Activated CD4-positive, CD25-positive, alpha-beta regulatory T cell (primary cell): ENCODE measurements around the gene IPP.
"Not testable (repeated sequence)": the region's sequence is repeated elsewhere in the genome, so short reads cannot be mapped to it uniquely, and the experiment has no call there.

Source experiments
- DNase-seq, 4 experiments: peaks; one replicate each; lab custom pipeline; 2025; lab: John Stamatoyannopoulos, UW

IPP gene

DNA sequence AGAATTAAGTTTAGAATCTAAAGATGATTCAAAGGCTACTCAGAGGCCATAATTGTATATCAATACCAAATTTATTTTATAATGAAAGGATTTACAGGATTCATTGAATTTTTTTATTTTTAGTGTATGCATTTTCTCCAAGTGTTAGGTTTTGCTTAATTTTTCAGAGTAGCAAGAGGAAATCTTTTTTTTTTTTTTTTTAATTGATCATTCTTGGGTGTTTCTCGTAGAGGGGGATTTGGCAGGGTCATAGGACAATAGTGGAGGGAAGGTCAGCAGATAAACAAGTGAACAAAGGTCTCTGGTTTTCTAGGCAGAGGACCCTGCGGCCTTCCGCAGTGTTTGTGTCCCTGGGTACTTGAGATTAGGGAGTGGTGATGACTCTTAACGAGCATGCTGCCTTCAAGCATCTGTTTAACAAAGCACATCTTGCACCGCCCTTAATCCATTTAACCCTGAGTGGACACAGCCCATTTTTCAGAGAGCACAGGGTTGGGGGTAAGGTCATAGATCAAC is 10.8 kb downstream of the IPP start:
- DNase-seq = not testable (repeated sequence)

DNA sequence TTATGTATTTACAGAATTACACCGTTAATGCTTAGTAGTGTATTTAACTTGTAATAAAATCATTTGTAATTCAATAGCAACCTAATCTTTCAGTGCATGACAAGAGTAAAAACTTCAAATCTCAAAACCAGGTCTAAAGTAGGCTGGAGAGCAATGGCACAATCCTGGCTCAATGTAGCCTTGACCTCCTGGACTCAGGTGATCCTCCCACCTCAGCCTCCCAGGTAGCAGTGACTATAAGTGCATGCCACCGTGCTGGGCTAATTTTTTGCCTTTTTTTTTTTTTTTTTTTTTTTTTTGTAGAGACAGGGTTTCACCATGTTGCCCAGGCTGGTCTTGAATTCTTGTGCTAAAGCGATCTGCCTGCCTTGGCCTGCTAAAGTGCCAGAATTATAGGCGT is 11.3 kb downstream of the IPP start:
- no peak for DNase-seq

DNA sequence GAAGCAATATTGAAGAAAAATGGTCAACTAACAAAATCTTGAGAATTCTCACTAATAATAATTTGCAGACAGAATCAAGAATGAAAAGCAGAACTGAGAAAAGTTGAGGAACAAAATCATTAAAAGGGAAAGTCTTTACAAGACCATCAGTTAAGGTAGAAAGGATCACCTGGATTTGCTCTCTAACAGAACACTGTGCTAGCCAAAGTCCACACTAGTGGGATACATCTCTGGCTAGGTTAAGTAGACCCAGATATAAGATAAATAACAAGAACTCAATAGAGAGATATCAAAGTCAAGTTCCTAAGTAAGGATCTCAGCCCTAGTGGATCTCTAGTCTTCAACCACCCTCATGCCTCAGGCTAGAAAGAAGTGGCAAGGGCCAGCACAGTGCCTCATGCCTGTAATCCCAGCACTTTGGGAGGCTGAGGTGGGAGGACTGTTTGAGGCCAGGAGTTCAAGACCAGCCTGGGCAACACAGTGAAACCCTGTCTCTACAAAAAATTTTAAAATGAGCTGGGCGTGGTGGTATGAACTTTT is 19.6 kb downstream of the IPP start:
- no peak for DNase-seq

DNA sequence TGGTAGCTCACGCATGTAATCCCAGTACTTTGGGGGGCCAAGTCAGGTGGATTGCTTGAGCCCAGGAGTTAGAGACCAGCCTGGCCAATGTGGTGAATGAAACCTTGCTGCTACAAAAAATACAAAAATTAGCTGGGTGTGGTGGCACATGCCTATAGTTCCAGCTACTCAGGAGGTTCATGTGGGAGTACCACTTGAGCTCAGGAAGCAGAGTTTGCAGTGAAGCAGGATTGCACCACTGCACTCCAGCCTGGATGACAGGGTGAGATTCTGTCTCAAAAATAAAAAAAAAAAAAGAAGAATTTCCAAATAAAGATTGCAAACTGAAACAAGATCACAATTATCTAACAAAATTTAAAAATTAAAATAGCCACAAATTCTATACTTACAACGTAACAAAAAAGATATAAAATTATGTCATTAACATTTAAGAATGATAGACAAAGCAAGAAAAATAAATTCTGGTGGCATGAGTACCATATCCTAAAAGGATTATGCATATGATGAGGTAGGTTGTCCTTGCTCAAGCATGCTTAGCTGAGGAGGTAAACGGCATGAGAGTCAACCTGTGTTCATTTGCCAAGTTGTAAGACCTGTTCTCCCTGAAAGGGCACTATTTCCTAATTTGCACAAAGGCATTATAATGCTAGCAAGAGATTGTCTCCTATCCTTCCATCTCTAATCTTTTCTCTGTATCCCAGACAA is 20.2 kb downstream of the IPP start:
- DNase-seq = no peak

DNA sequence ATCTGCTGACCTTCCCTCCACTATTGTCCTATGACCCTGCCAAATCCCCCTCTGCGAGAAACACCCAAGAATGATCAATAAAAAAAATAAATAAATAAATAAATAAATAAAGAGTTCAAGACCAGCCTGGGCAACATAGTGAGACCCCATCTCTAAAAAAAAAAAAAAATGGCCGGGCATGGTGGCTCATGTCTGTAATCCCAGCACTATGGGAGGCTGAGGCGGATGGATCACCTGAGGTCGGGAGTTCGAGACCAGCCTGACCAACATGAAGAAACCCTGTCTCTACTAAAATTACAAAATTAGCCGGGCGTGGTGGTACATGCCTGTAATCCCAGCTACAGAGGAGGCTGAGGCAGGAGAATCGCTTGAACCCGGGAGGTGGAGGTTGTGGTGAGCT is 24.4 kb downstream of the IPP start:
- DNase-seq = not testable (repeated sequence)

DNA sequence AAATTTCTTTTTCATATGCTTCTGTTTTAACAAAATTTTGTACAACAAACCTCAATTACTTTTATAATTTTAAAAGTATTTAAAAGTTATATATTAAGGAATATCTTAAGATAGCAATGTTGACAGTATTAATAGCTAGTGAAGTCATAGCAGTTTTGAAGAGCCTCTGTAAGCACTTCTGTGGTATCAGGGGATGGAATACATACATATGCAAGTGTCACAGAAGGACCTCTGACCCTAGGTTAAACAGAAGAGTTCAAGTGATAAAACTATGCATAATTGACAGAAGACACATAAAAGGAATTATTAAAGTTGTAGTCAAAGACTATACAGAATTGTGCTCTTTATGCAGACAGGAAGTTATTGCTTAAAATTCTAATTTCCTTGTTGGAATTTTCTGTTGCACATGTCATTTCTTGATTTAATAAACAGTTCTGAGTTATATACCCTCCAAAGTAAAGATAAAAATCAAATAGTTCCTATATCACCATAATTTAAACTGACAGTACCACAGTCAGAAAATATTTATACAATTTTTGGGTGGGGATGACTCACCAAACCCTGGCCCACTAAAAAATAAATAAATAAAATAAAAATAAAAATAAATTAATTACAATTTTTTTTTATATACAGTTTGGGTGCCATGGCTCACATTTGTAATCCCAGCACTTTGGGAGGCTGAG is 27.1 kb downstream of the IPP start:
- DNase-seq = no peak

DNA sequence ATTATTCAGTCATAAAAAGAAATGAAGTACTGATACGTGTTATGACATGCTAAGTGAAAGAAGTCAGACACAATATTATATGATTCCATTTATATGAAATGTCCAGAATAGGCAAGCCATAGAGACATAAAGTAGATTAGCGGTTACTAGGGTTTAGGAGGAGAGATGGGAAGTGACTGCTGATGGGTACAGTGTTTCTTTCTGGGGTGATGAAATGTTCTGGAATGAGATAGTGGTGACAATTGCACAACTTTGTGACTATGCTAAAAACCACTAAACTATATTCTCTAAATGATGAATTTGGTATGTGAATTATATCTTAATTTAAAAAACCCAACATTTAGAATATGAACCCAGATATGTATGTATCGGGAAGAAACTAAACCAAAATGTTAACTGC is 27.6 kb downstream of the IPP start:
- no peak for DNase-seq

DNA sequence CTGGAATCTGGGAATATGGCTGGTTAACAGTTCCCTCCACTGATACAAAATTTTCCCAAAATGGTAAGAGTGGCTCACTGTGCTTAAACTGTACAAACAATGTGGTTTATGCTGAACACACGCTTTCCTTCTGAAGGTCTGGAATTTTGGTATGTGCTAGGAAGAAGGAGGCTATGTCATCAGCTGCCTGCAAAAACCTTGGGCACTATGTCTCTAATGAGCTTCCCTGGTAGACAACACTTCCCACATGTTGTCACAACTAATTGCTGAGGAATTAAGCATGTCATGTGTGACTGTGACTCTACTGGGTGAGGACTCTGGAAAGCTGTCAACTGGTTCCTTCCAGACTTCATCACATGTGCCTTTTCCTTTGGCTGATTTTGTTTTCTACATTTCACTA is 29.2 kb downstream of the IPP start:
- DNase-seq = no peak

DNA sequence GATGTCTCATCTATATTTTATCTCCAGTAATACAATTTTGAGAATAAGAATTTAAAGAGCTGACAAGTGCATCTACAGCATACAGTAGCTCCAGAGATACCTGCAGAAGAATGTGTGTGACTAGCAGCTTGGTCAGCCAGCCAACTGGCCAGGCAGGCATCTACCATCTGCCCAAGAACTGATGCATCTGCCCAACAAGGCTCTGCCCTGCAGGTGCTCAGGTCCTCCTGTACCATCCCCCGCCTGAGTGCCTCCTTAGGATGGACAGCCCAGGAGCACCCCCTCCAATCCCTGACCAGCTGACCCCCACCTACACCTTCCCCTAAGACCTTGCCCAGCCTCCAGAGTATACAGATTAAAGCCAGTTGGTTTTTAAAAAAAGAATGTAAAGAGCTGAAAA is 32.2 kb downstream of the IPP start:
- DNase-seq = no peak

DNA sequence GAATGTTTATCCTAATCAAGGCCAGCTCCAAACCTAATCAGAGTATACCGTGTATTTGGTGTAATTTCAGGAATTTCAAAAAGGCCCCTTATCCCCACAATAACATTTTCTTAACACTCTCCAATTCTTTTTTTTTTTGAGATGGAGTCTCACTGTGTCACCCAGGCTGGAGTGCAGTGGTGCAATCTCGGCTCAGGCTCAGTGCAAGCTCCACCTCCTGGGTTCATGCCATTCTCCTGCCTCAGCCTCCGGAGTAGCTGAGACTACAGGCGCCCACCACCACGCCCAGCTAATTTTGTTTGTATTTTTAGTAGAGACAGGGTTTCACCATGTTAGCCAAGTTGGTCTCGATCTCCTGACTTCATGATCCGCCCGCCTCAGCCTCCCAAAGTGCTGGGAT is 33.1 kb downstream of the IPP start:
- not testable (repeated sequence) for DNase-seq

DNA sequence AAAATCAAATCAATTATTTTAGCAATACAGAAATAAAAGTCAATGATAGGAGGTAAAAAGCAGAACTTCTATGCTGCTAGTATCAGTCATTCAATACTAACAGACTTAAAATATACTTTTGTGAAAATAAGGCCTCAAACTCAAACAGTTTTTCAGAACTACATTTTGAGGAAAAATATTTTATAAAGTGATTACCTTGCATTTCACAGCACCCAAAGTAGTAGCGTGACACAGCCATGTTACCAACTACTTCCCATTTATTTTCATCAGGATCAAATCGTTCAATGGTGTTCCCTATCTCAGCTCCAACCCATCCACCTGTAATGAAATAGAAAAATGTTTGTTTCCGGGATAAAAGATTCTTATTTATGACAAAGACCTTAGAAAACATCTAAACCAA is 33.8 kb downstream of the IPP start:
- no peak for DNase-seq

DNA sequence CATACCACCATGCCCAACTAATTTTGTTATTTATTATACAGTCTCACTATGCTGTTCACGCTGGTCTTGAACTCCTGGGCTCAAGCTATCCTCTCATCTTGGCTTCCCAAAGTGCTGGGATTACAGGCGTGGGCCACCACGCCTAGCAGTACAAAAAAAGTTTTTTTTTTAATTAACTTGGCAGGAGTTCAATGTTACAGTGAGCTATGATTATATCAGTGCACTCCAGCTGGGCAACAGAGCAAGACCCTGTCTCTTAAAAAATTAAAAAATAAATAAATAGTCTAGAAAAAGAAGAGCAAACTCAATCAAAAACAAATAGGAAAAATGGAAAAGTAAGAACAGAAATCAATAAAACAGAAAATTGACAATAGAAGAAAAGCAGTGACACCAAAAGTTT is 36.7 kb downstream of the IPP start:
- no peak for DNase-seq

DNA sequence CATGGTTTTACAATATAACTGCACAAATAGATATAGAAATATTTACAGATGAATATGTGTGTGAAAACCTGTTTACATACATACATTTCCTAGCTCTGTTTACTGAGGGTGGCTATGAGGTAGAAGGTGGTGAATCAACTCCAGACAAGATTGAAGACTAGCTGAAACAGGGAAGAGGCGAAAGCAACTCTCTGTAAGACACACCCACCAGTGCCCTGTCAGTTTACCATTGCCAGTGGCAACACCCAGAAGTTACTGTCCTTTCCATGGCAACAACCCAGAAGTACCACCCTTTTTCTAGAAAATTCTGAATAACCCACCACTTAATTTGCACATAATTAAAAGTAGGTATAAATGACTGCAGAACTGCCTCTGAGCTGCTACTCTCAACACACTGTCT is 45.8 kb downstream of the IPP start:
- DNase-seq = no peak

DNA sequence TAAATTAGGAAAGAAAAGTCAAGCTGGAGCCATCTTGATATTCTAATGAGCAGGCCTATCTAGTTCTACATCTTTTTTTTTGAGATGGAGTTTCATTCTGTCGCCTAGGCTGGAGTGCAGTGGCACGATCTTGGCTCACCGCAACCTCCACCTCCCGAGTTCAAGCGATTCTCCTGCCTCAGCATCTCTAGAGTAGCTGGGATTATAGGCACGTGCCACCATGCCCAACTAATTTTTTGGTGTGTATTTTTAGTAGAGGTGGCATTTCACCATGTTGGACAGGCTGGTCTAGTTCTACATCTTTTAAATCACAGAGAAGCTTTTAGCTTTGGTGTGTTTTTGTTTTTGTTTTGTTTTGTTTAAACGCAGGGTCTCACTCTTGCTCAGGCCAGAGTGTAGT is 55.6 kb downstream of the IPP start:
- DNase-seq = no peak

DNA sequence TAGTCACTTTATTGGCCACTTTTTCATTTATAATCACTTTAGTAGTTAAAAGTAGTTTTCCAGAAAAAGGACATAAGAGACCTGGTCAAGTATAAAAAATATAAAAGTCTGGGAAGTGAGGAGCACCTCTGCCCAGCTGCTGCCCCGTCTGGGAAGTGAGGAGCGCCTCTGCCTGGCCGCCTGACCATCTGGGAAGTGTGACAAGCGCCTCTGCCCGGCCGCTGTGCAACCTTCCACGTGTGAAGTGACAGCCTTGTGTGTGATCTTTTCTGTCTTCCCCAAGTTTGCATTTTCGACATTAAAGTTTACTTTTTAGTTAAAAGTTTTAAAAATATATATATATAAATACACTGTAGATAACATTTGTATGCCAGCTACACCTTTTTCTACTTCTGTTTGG is 56.6 kb downstream of the IPP start:
- DNase-seq = not testable (repeated sequence)

DNA sequence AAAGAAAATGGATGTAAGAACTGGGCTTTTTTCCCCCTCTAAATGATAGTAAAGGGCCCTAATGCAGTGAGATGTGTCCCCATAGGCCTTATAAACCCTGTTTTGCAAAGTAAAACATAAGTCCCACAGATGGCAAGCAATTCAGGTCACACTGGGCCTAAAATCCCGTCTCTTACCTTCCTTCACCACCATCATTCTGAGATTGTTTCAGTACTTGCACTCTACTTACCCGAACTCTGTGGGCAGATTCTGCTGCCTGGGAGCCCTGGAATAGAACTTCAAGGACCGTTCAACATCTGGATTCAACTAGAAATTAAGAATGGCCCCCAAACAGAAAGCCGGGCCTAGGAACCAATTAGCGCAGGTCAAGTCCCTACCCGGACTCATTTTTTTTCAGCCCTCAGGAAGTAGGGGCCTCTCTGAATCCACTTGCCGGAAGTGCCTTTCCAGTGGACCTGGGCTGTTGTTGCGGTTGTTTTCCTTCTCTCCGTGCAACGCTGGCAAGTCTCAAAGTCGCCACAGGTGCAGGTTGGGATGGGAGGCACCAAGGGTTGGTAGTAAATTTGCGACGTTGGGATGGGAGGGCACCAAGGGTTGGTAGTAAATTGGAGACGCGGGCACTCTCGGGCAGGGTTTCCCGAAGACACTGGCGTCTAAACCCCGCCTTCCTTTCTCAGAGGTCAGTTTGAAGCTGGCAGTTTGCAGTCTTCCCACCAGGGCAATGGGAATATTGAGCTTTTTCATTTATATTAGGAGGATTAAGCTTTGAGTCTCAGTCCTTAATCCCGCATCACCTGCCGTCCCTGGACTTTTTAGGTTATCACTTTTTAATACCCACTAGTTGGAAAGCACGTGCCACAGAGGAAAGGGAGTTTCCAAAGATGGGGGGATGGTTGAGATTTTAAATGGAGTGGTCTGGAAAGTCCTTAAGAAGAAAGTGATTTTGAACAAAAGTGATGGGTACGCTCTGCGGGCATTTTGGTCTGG is 62.4 kb downstream of the IPP start, which contains the start of gene TMEM69:
Gene TMEM69 (plus strand): TSS at position 428 of the 987 bp plus-strand sequence. CDS start 2,888 bp downstream, outside the sequence.
- DNase-seq = peak; percentile 43 to 56 (median 48)

DNA sequence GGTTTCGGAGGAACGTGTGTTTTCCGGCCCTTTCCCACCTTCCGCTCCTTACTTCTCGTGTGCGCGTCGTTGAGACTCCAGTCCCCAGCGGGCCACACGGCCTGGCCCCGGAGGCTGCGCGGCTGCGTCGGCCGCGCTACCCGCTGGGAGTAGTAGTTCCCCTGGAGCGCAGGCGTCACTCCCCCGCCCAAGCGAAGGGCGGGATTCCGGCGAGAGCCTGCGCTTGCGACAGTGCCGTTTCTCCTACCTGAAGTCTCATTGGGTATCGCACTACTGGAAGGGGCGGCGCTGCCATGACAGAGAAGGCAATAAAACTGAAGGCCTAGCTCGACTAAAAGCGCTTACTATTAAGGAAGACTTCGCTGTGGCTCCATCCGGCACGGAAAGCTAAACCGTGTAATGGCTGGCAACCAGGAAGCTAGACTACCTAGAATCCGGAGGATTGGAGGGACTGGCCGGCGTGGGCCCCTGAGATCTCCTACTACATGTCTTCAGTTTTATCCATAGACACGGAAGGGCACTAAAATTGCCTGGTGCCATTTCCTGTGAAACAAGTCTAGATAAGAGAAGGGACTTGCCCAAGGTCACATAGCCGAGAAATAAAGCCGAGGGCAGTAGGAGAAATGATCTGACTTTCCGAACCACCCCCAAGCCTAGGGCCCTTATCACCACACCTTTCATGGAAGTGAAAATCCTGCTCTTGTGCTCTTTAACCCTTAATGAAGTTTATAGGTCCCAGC is 63.3 kb downstream of the IPP start:
- DNase-seq = peak; percentile 88 to 97 (median 92)

DNA sequence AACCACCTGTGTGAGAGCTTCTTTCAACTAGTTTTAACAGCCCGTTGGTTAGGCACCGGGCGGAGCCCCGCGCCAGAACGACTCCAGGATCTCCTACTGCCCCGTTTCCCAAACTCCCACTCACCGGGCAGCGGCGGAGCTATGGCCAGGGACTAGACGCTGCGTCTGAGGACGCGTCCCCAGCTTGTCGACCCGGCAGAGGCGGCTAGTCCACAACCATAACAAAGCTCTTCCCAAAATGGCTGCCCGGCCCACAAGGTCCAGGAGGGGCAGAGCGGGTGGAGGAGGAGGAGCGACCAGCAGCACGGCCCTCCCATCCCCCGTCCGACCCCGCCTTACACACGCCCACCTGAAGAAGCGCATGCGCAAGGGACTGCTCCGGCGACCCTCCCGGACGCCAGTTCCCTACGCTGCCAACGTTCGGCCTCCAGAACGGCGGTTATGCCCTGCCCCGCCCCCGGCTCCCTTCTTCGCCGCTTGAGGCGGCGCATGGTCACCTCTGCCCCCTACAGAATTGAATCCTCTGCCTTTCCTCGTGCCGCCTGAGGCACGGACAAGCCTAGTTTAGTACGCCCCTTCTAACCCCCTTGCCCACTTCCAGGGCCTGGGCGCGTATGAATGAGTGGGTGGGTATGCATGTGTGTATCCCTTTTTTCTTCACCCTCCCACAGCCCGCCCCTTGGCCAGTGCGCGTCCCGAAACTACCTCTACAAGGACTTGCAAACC is 64.0 kb downstream of the IPP start, which contains the start of gene GPBP1L1:
Gene GPBP1L1 (minus strand): TSS at position 246 of the 726 bp plus-strand sequence. CDS start 27,446 bp downstream, outside the sequence.
- peak; percentile 90 to 94 (median 94) for DNase-seq

DNA sequence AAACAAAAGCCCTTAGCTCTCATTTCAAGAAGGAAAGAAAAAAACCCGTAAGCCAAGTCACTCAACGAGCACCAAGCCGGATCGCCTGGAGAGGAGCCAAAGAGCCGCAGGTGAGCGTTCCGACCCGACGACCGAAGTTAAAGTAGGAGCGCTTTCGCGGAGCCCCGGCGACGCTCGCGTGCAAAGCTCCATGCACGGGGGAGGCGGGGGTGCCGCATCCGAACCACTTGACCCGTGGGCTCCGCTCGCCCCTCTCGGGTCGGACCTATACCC is 64.5 kb downstream of the IPP start:
- peak; percentile 36 to 44 (median 38) for DNase-seq

DNA sequence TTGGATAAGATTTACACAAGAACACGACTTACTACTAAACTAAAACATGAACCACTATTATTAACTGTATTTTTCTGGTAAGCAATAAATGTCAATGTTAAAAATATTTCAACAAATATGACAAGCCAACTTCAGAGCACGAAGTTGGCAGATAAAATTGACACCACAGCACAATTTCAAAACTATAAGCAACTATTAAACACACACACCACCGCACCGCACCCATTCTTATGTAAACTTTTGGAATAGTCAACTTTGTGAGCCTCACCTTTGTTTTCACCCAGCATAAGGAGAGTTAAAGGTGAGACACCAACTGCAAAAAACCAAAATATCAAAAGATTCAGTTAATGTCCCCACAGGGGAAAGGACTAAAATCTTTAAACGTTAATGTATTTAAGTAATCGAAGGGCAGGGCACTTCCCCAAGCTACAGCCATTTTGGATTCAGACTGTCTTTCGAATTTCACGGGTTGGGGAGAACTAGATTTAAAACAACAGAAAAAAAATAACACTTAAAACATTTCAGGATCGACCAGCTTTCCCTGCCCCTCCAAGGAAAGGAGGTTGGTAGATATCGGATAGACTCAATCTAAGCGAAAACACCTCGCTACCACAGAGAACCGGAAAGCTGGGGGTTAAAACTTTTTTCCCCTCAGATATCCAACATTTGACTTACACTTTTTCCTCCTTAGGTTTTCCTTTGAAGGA is 65.0 kb downstream of the IPP start:
- no peak for DNase-seq
